GM12891 (cell line): ENCODE data around the gene SLC37A2.

Experiments used
- POLR2A ChIP-seq: IDR thresholded peaks from 2 replicates; pipeline ENCODE4 v1.6.1; 2011; ENCODE audit warnings: low read depth, low read length, control low read depth
- POLR2AphosphoS5 ChIP-seq: IDR thresholded peaks from 2 replicates; pipeline ENCODE4 v1.6.1; 2011; ENCODE audit warnings: low read depth, low read length, control low read depth

DNA sequence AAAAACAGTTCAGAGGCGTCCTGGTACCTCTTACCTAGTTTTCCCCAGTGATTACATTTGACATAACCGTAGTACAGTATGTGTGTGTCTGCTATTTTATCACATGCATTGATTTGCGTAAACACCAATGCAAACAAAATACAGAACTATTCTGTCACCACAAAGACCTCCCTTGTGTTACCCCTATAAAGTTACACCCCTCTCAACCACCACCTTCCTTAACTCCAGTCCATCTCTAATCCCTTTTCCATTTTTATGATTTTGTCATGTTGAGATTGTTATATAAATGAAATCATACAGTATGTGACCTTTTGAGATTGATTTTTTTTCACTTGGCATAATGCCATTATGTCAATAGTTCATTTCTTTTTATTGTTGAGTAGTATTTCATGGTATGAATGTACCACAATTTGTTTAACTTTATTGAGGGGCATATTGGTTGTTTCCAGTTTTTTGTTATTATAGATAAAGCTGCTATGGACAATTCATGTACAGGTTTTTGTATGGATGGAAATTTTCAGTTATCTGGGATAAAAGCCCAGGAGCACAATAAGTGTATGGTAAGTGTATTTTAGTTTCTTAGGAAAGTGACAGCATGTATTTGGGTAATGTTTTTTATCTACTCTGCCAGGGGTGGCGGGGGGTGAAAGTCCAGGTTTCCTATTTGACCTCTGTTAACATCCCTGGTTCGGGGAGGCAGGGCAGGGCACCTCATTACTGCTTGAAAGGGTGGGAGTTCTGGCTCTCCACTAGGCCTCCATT, 6.0 kb upstream of the SLC37A2 start:
- TF ChIP-seq POLR2A (no peak), POLR2AphosphoS5 (no peak)
